CD4-positive, alpha-beta T cell treated with Interferon alpha-2 for 1 hour (primary cell): ENCODE data around the gene GABRG3.

Experiments
- DNase-seq, 2 donors: peaks; one replicate each; pipeline ENCODE4 v3.0.0-alpha.2; 2020 to 2022

Gene GABRG3

DNA sequence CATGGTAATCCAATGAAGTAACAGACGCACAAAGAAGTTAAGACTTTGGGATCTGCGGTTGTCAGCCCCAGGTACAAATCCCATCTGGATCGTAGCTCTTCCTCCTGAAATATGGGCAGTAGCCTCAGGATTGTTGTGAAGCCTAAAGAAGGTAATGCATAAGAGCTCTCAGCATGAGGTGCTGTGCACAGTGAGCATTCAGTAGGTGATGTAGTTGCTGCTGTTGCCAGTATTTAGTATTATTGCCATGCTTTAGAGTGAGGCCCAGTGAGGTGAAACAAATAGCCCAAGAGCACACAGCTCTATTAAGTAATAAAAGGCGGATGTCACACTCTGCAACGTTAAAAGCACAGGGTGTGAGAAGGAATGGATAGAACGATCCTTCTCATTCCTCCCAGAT, 225.7 kb downstream of the GABRG3 start:
- no peak for DNase-seq

- no peak for DNase-seq
Observed at GRCh38 chr15:27201425-27201824, 230.4 kb downstream of the GABRG3 start.

GRCh38 chr15:27210176-27210575, 239.2 kb downstream of the GABRG3 start:
- no peak for DNase-seq

- DNase-seq: no peak
Observed at GRCh38 chr15:27214032-27214431, 243.1 kb downstream of the GABRG3 start.

- no peak for DNase-seq
Observed at GRCh38 chr15:27214961-27215360, 244.0 kb downstream of the GABRG3 start.

GRCh38 chr15:27218426-27218825, 247.4 kb downstream of the GABRG3 start:
- no peak for DNase-seq

GRCh38 chr15:27219636-27220035, 248.7 kb downstream of the GABRG3 start:
- DNase-seq: no peak

GRCh38 chr15:27220199-27220598, 249.2 kb downstream of the GABRG3 start:
- DNase-seq: no peak

GRCh38 chr15:27222479-27222878, 251.5 kb downstream of the GABRG3 start:
- no peak for DNase-seq

GRCh38 chr15:27223179-27223578, 252.2 kb downstream of the GABRG3 start:
- DNase-seq: no peak

GRCh38 chr15:27231811-27232210, 260.8 kb downstream of the GABRG3 start:
- DNase-seq: no peak

- no peak for DNase-seq
Observed at GRCh38 chr15:27232876-27233275, 261.9 kb downstream of the GABRG3 start.

- no peak for DNase-seq
Observed at GRCh38 chr15:27234593-27234992, 263.6 kb downstream of the GABRG3 start.

DNA sequence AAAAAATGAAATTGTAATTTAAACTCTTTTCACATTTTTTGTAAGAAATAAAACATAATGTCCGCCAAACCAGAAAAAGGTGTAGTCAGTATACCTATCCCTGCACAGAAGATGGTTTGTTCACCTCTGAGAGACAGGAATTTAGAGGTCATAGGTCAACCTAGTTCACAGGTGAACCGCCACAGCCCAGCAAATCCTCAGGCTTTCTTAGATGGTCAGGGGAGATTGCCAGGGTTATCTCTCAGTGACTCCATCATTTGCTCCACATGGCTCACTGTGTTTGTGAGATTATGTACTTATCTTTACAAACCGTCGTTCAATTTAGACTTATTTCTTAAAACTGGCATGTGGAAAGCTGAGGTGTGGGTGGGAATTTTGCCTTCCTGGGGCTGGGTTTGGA, 264.2 kb downstream of the GABRG3 start:
- no peak for DNase-seq

GRCh38 chr15:27235681-27236080, 264.7 kb downstream of the GABRG3 start:
- DNase-seq: no peak

DNA sequence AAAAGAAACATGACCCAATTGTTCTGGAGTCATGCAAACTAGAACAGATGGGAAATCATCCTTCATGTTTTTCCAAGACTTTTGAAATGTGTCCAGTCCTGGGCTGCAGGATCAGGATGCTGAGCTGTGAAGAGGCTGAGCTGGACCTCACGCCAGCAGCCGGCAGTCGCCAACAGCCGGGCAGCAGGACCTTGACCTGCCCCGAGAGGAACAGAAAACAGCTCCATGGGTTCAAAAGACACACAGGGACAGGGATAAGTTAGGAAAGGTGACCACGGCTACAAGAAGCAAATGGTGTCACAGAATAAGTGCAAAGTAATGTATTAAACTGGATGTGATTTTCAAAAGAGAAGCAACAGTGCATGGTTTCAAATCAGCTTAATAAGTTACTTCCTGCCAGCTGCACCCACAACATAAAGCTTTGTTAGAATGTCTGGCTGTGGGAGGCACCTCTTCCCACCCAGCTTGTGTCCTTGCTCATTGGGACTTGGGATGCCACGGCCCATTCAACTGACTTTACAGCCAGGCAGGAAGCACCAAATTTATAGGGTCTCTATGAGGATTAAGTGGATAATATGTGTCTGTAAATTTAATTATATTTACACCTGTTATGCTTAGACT, 266.4 kb downstream of the GABRG3 start:
- no peak for DNase-seq

DNA sequence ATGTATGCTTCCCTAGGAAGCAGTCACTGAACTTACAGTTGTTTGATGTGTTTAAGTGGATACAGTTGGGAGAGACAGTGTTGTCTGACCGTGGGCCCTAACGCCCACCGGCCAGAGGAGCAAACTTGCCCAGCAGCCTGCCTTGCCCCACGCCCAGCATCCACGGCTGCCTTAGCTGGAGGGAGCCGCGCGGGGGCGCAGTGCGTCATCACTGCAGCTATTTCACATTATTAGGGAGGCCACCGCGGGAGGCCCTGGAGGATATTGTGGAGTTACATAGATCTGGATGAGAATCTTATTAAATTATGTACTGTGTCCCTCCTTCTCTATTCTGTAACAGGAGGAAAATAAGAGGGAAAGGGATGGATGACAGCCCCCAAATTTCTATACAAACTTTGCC, 267.2 kb downstream of the GABRG3 start:
- no peak for DNase-seq

DNA sequence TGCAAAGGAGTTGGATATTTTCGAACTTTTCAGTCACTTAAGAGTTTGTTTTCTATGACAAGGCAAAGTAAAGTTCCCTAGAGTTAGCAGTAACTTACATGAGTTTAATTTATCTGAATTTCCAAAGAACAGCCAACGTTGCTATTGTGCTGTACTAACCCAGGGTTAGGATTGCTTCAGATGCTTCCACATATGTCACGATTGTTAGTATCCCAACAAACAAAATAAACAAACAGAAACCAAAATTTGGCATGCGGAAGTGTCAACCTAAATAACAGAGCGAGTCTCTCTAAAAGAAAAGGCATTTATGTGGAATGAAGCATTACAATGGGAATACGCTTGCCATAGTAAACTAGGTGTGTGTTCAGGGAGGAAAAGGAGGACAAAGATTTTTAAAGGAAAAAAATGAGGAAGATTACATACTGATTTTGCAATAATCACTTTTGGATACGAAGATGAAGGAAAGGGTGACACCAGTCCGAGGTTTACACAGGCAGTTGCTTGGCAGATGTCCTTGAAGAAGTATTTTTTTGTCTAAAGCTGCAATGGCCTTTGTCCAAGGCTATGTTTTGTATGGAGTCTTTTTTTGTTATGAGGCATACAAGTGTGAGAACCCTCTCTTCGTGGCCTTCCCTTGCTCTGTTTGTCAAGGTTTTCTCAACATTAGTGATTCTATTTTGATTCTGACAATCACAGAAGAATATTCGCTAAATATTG, 267.9 kb downstream of the GABRG3 start:
- no peak for DNase-seq

DNA sequence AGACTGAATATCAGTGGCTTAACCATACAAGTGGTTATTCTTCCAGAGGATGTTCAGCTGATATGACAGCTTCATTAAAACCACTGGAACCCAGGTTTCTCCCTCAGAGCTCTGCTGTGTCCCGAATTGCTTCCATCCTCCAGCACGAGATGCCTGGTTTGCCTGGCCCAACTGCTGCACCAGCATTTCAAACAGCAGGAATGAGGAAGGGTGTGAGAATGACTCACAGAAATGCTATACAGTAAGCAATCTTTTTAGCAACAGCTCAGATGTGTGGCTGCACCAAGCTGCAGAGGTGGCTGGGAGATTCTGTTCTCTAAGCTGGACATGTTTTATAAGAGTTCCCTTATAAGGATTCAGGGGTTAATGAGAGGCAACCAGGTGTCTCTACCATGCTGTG, 271.0 kb downstream of the GABRG3 start:
- DNase-seq: no peak

- no peak for DNase-seq
Observed at GRCh38 chr15:27244047-27244446, 273.1 kb downstream of the GABRG3 start.

- DNase-seq: no peak
Observed at GRCh38 chr15:27248251-27248650, 277.3 kb downstream of the GABRG3 start.

GRCh38 chr15:27249046-27249759, 278.2 kb downstream of the GABRG3 start:
- DNase-seq: no peak

- no peak for DNase-seq
Observed at GRCh38 chr15:27249760-27250109, 278.8 kb downstream of the GABRG3 start.

DNA sequence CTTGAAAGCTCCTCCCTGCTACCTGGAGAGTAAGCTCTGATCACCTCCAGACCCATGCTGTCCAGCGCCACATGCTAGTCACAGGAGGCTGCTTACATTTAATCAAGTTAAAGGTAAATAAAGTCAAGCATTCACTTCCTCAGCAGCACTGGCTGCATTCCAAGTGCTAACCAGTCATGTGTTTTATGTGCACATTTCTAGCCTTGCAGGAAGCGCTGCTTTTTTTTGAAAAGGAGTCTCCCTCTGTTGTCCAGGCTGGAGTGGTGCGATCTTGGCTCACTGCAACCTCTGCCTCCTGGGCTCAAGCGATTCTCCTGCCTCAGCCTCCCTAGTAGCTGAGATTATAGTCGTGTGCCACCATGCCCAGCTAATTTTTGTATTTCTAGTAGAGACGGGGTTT, 279.2 kb downstream of the GABRG3 start:
- DNase-seq: no peak
